Keratinocyte (primary cell): ENCODE data around the gene LIN7A. TPM values are rescaled to one million over a fixed set of nuclear protein-coding genes. Genes with fewer than 3 reads are reported as not detected.

Experiments used
- DNase-seq: peaks from one replicate; pipeline ENCODE4 v3.0.0-alpha.2; 2011; ENCODE audit warnings: low read depth, missing footprints, low spot score
- FAIRE-seq: peaks from 2 replicates; lab custom pipeline; 2011; peaks lifted over from hg19 to GRCh38; lab: Jason Lieb, UNC
- H2AFZ ChIP-seq: 2 replicates; pipeline ENCODE4 v1.6.0; 2012; ENCODE audit warnings: low read length, control low read depth, inconsistent platforms; ENCODE audit not compliant: control insufficient read depth
- H3K27ac ChIP-seq: 2 replicates; pipeline ENCODE4 v1.5.1; 2011; ENCODE audit warnings: low read length; ENCODE audit not compliant: control insufficient read depth, insufficient read depth
- H3K27me3 ChIP-seq: 3 replicates; pipeline ENCODE4 v1.6.0; 2011; ENCODE audit warnings: low read length; ENCODE audit not compliant: control insufficient read depth, insufficient read depth; ENCODE audit errors: extremely low read depth
- H3K36me3 ChIP-seq, 2 experiments: 2 replicates in 1 of 2; 3 replicates in 1 of 2; pipeline ENCODE4 v1.5.1; 2011; ENCODE audit warnings: low read length in 2 of 2, mild to moderate bottlenecking in 1 of 2; ENCODE audit not compliant: control insufficient read depth in 2 of 2, insufficient read depth in 2 of 2; ENCODE audit errors: extremely low read depth in 1 of 2
- H3K4me1 ChIP-seq: 3 replicates; pipeline ENCODE4 v1.5.1; 2011; ENCODE audit warnings: low read length; ENCODE audit not compliant: control insufficient read depth, insufficient read depth; ENCODE audit errors: extremely low read depth
- H3K4me2 ChIP-seq: 3 replicates; pipeline ENCODE4 v1.6.0; 2011; ENCODE audit warnings: low read depth, low read length; ENCODE audit not compliant: control insufficient read depth, insufficient read depth; ENCODE audit errors: extremely low read depth
- H3K4me3 ChIP-seq, 3 experiments: fragments of 200-600 bp in 1 of 3; sonication (generic) in 1 of 3; 2 replicates in 2 of 3; 3 replicates in 1 of 3; pipeline ENCODE4 v1.5.1; 2011 to 2016; ENCODE audit warnings: low read length in 3 of 3, mild to moderate bottlenecking in 3 of 3, control low read depth in 2 of 3, inconsistent platforms in 1 of 3, low read depth in 1 of 3, mixed read lengths in 1 of 3, mixed run types in 1 of 3, moderate library complexity in 1 of 3; ENCODE audit not compliant: control insufficient read depth in 2 of 3, insufficient read depth in 2 of 3; ENCODE audit errors: extremely low read depth in 1 of 3
- H3K79me2 ChIP-seq: 2 replicates; pipeline ENCODE4 v1.6.0; 2012; ENCODE audit warnings: low read length; ENCODE audit not compliant: control insufficient read depth, insufficient read depth
- H3K9ac ChIP-seq: 3 replicates; pipeline ENCODE4 v1.6.0; 2011; ENCODE audit warnings: low read length; ENCODE audit not compliant: control insufficient read depth, insufficient read depth; ENCODE audit errors: extremely low read depth
- H3K9me1 ChIP-seq: 3 replicates; pipeline ENCODE4 v1.6.0; 2011; ENCODE audit warnings: low read length; ENCODE audit not compliant: control insufficient read depth, insufficient read depth; ENCODE audit errors: extremely low read depth
- H3K9me3 ChIP-seq: 2 replicates; pipeline ENCODE4 v1.5.1; 2012; ENCODE audit warnings: low read depth, low read length; ENCODE audit not compliant: control insufficient read depth
- H4K20me1 ChIP-seq: 3 replicates; pipeline ENCODE4 v1.6.0; 2011; ENCODE audit warnings: low read length; ENCODE audit not compliant: control insufficient read depth, insufficient read depth; ENCODE audit errors: extremely low read depth
- EZH2 ChIP-seq: IDR thresholded peaks from one replicate; pipeline ENCODE4 v1.6.1; 2012; ENCODE audit warnings: inconsistent platforms, mild to moderate bottlenecking, low read length, moderate library complexity
- dilution Hi-C: fragments of 300-500 bp; cut with MboI; formaldehyde crosslinking; loops from one replicate; pipeline ENCODE4 v1.7.0; 2020; ENCODE audit warnings: low sequenced_read_pairs; ENCODE audit not compliant: extremely low pct_ligation_motif_present
- polyA minus RNA-seq, 3 experiments: library from RNA; depleted of rRNA, polyadenylated mRNA; stranded (reverse); fragments of >200 nt; gene quantifications; 1 replicate in 1 of 3; 2 replicates in 1 of 3; 3 replicates in 1 of 3; pipeline ENCODE4 v1.2.3, GENCODE V29; 2011
- polyA plus RNA-seq, 5 experiments: library from polyadenylated mRNA; depleted of rRNA in 3 of 5; stranded (reverse) in 3 of 5; stranded (forward) in 1 of 5; unstranded in 1 of 5; fragments of >200 nt; gene quantifications; 1 replicate in 1 of 5; 2 replicates in 3 of 5; 3 replicates in 1 of 5; pipeline versions ENCODE4 v1.2.1 to v1.2.3, GENCODE V29; 2011 to 2012; ENCODE audit warnings: missing spikeins in 2 of 5, low read depth in 1 of 5, low replicate concordance in 1 of 5
- TF ChIP-seq, protein P1 (sequence below), 3 experiments: IDR thresholded peaks in 1 of 3; conservative IDR thresholded peaks in 1 of 3; optimal IDR thresholded peaks in 1 of 3; 2 replicates in 2 of 3; 3 replicates in 1 of 3; pipeline versions ENCODE3 to v1.5.1; 2011; ENCODE audit warnings: low read length in 3 of 3, mild to moderate bottlenecking in 3 of 3, moderate library complexity in 2 of 3, control low read depth in 1 of 3, inconsistent platforms in 1 of 3; ENCODE audit not compliant: insufficient read depth in 2 of 3; ENCODE audit errors: extremely low read depth in 1 of 3

LIN7A gene
- polyA plus RNA-seq (not detected in 3 replicates), polyA minus RNA-seq (not detected in 3 replicates)
- not detected for polyA plus RNA-seq (2011; ENCODE audit: low read depth)
- not detected in 2 replicates for polyA plus RNA-seq (2011; cell fraction: cytosol; rRNA removed)
- polyA plus RNA-seq (2011; cell fraction: nucleus; rRNA removed): not detected in 2 replicates
- not detected in 2 replicates for polyA plus RNA-seq (2012; ENCODE audit: low replicate concordance)
- not detected for polyA minus RNA-seq (2011; cell fraction: cytosol; rRNA and poly(A)+ RNA removed)
- not detected in 2 replicates for polyA minus RNA-seq (2011; cell fraction: nucleus; rRNA and poly(A)+ RNA removed)

- Histone ChIP-seq H3K27me3 (peaks cover 28% of the 10 kb centered on the region), H2AFZ (peak within 1 kb of the TSS; percentile 78), H3K27ac (no peak within 1 kb of the TSS), H3K9ac (no peak within 1 kb of the TSS), H3K79me2 (no peaks in the 10 kb centered on the region), H3K9me3 (no peaks in the 10 kb centered on the region), H3K4me3 (peak within 1 kb of the TSS; percentile 31 to 67 (median 61)), H3K4me2 (peak within 1 kb of the TSS; percentile 87), H3K9me1 (no peaks in the 10 kb centered on the region), H3K4me1 (peaks cover 7% of the 10 kb centered on the region), H3K36me3 (no peaks in the 10 kb centered on the region), H4K20me1 (no peaks in the 10 kb centered on the region)
- no peak for DNase-seq
- TF ChIP-seq, protein P1, sequence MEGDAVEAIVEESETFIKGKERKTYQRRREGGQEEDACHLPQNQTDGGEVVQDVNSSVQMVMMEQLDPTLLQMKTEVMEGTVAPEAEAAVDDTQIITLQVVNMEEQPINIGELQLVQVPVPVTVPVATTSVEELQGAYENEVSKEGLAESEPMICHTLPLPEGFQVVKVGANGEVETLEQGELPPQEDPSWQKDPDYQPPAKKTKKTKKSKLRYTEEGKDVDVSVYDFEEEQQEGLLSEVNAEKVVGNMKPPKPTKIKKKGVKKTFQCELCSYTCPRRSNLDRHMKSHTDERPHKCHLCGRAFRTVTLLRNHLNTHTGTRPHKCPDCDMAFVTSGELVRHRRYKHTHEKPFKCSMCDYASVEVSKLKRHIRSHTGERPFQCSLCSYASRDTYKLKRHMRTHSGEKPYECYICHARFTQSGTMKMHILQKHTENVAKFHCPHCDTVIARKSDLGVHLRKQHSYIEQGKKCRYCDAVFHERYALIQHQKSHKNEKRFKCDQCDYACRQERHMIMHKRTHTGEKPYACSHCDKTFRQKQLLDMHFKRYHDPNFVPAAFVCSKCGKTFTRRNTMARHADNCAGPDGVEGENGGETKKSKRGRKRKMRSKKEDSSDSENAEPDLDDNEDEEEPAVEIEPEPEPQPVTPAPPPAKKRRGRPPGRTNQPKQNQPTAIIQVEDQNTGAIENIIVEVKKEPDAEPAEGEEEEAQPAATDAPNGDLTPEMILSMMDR (optimal IDR thresholded peaks at IDR 0.05 in 1 of 3, IDR thresholded peaks at IDR 0.05 in 1 of 3, conservative IDR thresholded peaks at IDR 0.05 in 1 of 3; ENCODE audit: extremely low read depth in 1 of 3, insufficient read depth in 2 of 3, low read length in 3 of 3): no peak
- TF ChIP-seq EZH2: no peak
- FAIRE-seq: no peak
- dilution Hi-C loops: no loop called here
These were observed at the start of gene LIN7A for GRCh38 chr12:80937391-80938238. Gene LIN7A (minus strand): TSS chr12:80937934. CDS start chr12:80937722, 212 bp downstream.

GRCh38 chr12:80986224-80986623, 48.5 kb upstream of the LIN7A start:
- H3K9ac ChIP-seq: no peak overlapping the region
- no peak for TF ChIP-seq EZH2
- TF ChIP-seq, protein P1 (optimal IDR thresholded peaks at IDR 0.05 in 1 of 3, IDR thresholded peaks at IDR 0.05 in 1 of 3, conservative IDR thresholded peaks at IDR 0.05 in 1 of 3; ENCODE audit: extremely low read depth in 1 of 3, insufficient read depth in 2 of 3, low read length in 3 of 3): no peak
- no peaks in the 10 kb centered on the region for H3K79me2 ChIP-seq
- no peaks in the 10 kb centered on the region for H3K36me3 ChIP-seq
- no peak overlapping the region for H3K4me3 ChIP-seq
- H2AFZ ChIP-seq: no peak overlapping the region
- DNase-seq (no peak), FAIRE-seq (no peak)
- H3K9me1 ChIP-seq: no peaks in the 10 kb centered on the region
- no peaks in the 10 kb centered on the region for H3K27me3 ChIP-seq
- no peaks in the 10 kb centered on the region for H3K4me1 ChIP-seq
- H3K4me2 ChIP-seq: no peak overlapping the region
- no peak overlapping the region for H3K27ac ChIP-seq
- no peaks in the 10 kb centered on the region for H3K9me3 ChIP-seq
- dilution Hi-C loops: no loop called here
- H4K20me1 ChIP-seq: no peaks in the 10 kb centered on the region
